Measurements from ENCODE around the gene KIF6.
"Not testable (repeated sequence)": the region's sequence is repeated elsewhere in the genome, so short reads cannot be mapped to it uniquely, and the experiment has no call there.

The KIF6 gene

GRCh38 chr6:39292637-39293036, 432.6 kb downstream of the KIF6 start:
- no peak overlapping the region for H2AFZ ChIP-seq (ENCODE audit: low read length)
- H3K36me3 ChIP-seq (ENCODE audit: insufficient read depth, low read length) = no peaks in the 10 kb centered on the region
- no peaks in the 10 kb centered on the region for H3K27me3 ChIP-seq (ENCODE audit: insufficient read depth, low read length, poor library complexity, severe bottlenecking)
- H3K4me1 ChIP-seq (ENCODE audit: insufficient read depth, low read length, poor library complexity, severe bottlenecking) = peaks cover 6% of the 10 kb centered on the region
- H3K9ac ChIP-seq (ENCODE audit: low read depth, low read length, poor library complexity, severe bottlenecking) = no peak overlapping the region
- H4K20me1 ChIP-seq (ENCODE audit: insufficient read depth, low read length, poor library complexity, severe bottlenecking) = no peaks in the 10 kb centered on the region
- H3K9me3 ChIP-seq (ENCODE audit: insufficient read depth, low read depth, low read length) = no peaks in the 10 kb centered on the region
- no peaks in the 10 kb centered on the region for H3K9me2 ChIP-seq (replicated peaks; ENCODE audit: low read depth, low read length)
- H3K79me2 ChIP-seq (ENCODE audit: insufficient read depth, low read length) = no peaks in the 10 kb centered on the region
- TF ChIP-seq CTCF (conservative IDR thresholded peaks at IDR 0.05; ENCODE audit: low read length) (no peak), EZH2phosphoT487 (IDR thresholded peaks at IDR 0.05; ENCODE audit: borderline replicate concordance) (no peak)
- H3K4me3 ChIP-seq (ENCODE audit: low read length, poor library complexity, severe bottlenecking) = no peak overlapping the region
- H3K4me2 ChIP-seq (ENCODE audit: low read depth, low read length, poor library complexity, severe bottlenecking) = no peak overlapping the region
- H3F3A ChIP-seq (ENCODE audit: low read depth) = no peaks in the 10 kb centered on the region

GRCh38 chr6:39289490-39289889, 435.7 kb downstream of the KIF6 start:
- Histone ChIP-seq H3K4me2 (ENCODE audit: low read depth, low read length, poor library complexity, severe bottlenecking) (no peak overlapping the region), H3K9ac (ENCODE audit: low read depth, low read length, poor library complexity, severe bottlenecking) (no peak overlapping the region), H3K79me2 (ENCODE audit: insufficient read depth, low read length) (no peaks in the 10 kb centered on the region), H3K4me1 (ENCODE audit: insufficient read depth, low read length, poor library complexity, severe bottlenecking) (peaks cover 6% of the 10 kb centered on the region), H3K4me3 (ENCODE audit: low read length, poor library complexity, severe bottlenecking) (no peak overlapping the region), H3K9me2 (replicated peaks; ENCODE audit: low read depth, low read length) (no peaks in the 10 kb centered on the region), H3K36me3 (ENCODE audit: insufficient read depth, low read length) (no peaks in the 10 kb centered on the region), H3K9me3 (ENCODE audit: insufficient read depth, low read depth, low read length) (no peaks in the 10 kb centered on the region), H3K27me3 (ENCODE audit: insufficient read depth, low read length, poor library complexity, severe bottlenecking) (no peaks in the 10 kb centered on the region), H4K20me1 (ENCODE audit: insufficient read depth, low read length, poor library complexity, severe bottlenecking) (no peaks in the 10 kb centered on the region), H3F3A (ENCODE audit: low read depth) (no peaks in the 10 kb centered on the region), H2AFZ (ENCODE audit: low read length) (no peak overlapping the region)
- TF ChIP-seq CTCF (conservative IDR thresholded peaks at IDR 0.05; ENCODE audit: low read length) = no peak

- H3K9ac ChIP-seq (ENCODE audit: low read depth, low read length, poor library complexity, severe bottlenecking) = no peak overlapping the region
- no peaks in the 10 kb centered on the region for H3F3A ChIP-seq (ENCODE audit: low read depth)
- no peaks in the 10 kb centered on the region for H3K79me2 ChIP-seq (ENCODE audit: insufficient read depth, low read length)
- H3K9me2 ChIP-seq (replicated peaks; ENCODE audit: low read depth, low read length) = no peaks in the 10 kb centered on the region
- peaks cover 6% of the 10 kb centered on the region for H3K4me1 ChIP-seq (ENCODE audit: insufficient read depth, low read length, poor library complexity, severe bottlenecking)
- H3K4me3 ChIP-seq (ENCODE audit: low read length, poor library complexity, severe bottlenecking) = no peak overlapping the region
- no peaks in the 10 kb centered on the region for H3K36me3 ChIP-seq (ENCODE audit: insufficient read depth, low read length)
- H2AFZ ChIP-seq (ENCODE audit: low read length) = no peak overlapping the region
- no peak overlapping the region for H3K4me2 ChIP-seq (ENCODE audit: low read depth, low read length, poor library complexity, severe bottlenecking)
- H3K27me3 ChIP-seq (ENCODE audit: insufficient read depth, low read length, poor library complexity, severe bottlenecking) = no peaks in the 10 kb centered on the region
- no peaks in the 10 kb centered on the region for H3K9me3 ChIP-seq (ENCODE audit: insufficient read depth, low read depth, low read length)
- no peaks in the 10 kb centered on the region for H4K20me1 ChIP-seq (ENCODE audit: insufficient read depth, low read length, poor library complexity, severe bottlenecking)
- no peak for TF ChIP-seq EZH2phosphoT487 (IDR thresholded peaks at IDR 0.05; ENCODE audit: borderline replicate concordance)
- no peak for TF ChIP-seq CTCF (conservative IDR thresholded peaks at IDR 0.05; ENCODE audit: low read length)
Observed at GRCh38 chr6:39287601-39288000, 437.6 kb downstream of the KIF6 start.

GRCh38 chr6:39286596-39286995, 438.6 kb downstream of the KIF6 start:
- H3K79me2 ChIP-seq (ENCODE audit: insufficient read depth, low read length); H3K4me2 ChIP-seq (ENCODE audit: low read depth, low read length, poor library complexity, severe bottlenecking); H3K36me3 ChIP-seq (ENCODE audit: insufficient read depth, low read length); H4K20me1 ChIP-seq (ENCODE audit: insufficient read depth, low read length, poor library complexity, severe bottlenecking); H3K9me3 ChIP-seq (ENCODE audit: insufficient read depth, low read depth, low read length); H3K4me1 ChIP-seq (ENCODE audit: insufficient read depth, low read length, poor library complexity, severe bottlenecking); H3K4me3 ChIP-seq (ENCODE audit: low read length, poor library complexity, severe bottlenecking); H3K27me3 ChIP-seq (ENCODE audit: insufficient read depth, low read length, poor library complexity, severe bottlenecking); H3K9me2 ChIP-seq (replicated peaks; ENCODE audit: low read depth, low read length); H2AFZ ChIP-seq (ENCODE audit: low read length); H3K9ac ChIP-seq (ENCODE audit: low read depth, low read length, poor library complexity, severe bottlenecking); H3F3A ChIP-seq (ENCODE audit: low read depth): not testable (repeated sequence)

Data from Loucy (cell line).